HG03439 (cell line): ENCODE measurements around the gene COA3.

Experiments
- ATAC-seq: cut with Tn5 transposase; IDR thresholded peaks from one replicate; pipeline ENCODE4 v1.9.1; 2021; ENCODE audit warnings: mild to moderate bottlenecking, moderate library complexity; ENCODE audit not compliant: unreplicated experiment

Gene COA3

DNA sequence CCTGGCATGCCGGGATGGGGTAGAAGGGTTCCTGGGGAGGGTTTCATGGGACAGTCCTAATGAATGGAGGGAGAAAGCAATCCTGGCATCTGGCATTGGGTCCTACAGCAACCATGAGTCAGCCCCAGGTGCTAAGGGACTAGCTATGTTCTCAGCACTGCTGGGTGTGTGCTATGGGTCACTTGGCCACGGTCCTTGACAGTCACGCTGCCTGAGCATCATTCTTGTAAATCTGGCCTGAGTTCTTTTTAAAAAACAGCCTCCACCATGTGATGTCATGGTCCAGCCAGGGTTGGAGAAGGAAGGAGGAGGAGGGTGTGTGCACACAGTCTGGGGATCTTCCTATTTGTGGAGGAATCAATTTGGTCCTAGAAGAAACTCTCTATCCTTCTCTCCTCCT lies 43.7 kb downstream of the COA3 start:
- ATAC-seq = no peak

DNA sequence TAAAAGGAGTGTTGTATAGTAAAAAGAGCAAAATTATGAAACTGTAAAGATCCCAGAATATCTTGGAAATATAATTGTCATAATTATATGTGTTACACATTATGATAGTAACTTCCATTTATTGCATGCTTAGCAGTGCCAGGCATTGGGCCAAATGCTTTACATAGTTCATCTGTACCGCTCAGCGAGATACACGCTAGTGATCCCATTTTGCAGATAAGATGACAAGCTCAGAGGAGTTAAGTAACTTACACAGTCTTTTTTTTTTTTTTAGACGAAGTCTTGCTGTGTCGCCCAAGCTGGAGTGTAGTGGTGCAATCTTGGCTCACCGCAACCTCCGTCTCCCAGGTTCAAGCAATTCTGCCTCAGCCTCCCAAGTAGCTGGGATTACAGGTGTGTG lies 46.9 kb downstream of the COA3 start:
- no peak for ATAC-seq

DNA sequence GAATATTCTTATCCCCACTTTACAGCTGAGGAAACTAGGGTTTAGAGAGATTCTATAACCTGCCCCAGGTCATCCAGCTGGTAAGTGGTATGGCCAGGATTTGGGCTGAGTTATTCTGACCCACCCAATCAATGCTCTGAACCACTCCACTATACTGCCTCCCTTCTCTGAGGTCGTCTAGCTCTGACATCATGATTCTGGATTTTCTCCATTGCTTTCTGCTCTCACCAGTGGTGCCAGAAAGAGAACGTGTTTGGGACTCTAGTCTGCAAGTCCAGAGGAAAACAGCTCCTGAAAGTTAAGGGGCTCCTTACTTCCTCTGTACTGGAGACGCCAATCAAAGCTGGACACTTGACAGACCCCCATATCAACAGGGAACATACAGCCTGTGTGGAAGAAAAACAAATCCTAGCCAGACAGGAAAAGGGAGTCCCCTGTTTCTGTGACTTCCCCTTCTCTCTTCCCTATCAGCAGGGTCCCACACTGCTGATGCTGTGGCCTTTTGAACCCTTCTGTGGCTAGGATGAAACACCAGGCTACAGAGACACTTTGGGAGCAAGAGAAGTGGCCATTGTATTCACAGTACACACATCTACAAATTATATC lies 47.7 kb downstream of the COA3 start:
- ATAC-seq = no peak

DNA sequence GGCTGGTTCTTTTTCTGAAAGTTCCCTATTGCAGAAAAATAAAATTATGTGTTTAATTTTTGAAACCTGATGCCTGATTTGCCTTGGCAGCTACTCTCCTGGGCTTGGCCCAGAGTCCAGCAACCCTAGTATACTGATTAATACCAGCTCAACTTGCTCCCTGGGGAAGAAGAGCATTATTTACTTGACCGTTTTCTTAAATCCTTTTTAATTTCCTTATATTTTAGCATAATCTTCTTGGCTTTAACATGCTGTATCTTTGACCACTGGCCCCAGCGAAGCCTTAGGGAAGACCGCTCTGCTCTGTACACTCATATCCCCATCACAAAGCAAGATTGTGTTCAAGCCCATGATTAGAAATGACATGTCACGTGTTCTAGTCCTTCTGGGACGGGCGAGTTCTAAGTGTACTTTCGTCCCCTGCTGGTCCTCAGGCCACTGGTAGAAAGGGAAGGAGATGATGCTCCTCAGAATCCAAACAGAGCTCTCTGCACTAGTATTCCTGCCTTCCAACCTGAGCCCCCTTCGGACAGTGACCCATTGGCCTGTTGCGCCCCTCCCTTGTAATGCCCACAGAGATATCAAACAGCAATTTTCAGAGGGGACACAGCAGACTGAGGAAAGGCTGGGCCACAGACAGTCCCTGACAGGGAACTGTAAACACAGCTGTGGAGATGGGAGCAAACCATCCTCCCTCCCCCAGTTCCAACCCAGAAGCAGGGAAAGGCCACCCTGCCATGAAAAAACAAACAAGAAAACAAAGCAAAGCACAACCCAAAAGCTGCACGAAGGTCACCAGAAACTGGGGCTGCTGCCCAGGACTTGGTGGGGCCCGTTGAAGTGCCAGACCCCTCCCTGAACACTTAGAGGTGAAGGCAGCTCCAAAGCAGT lies 49.4 kb downstream of the COA3 start:
- no peak for ATAC-seq

DNA sequence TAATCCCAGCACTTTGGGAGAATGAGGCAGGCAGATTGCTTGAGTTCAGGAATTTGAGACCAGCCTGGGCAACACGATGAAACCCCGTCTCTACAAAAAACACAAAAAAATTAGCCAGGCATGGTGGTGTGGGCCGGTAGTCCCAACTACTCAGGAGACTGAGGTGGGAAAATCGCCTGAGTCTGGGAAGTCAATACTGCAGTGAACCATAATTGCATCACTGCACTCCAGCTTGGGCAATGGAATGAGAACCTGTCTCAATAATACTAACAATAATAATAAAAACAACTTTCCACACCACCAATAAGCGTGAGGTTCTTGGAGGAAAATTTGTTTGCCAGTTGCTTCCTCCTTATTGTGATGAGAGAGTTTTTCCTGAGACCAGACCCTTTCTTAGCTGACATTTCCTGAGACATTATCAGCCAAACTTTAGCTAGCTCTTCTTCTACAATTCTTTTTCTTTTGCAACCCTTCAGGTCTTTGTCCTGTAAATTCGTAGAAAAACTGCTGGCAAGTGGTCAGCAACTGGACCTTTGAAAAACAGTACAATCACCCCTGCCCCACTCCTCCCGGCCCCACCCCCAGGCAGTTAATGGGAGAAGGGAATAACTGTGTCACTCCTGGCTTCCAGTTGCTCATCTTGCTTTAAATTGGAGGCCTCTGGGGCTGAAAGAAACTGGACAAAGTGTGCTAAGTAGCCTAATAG lies 50.1 kb downstream of the COA3 start:
- ATAC-seq = no peak
